NT2/D1 (cell line): ENCODE measurements around the gene TMEM43.
"Not testable (repeated sequence)": the region's sequence is repeated elsewhere in the genome, so short reads cannot be mapped to it uniquely, and the experiment has no call there.

Experiments used
- DNase-seq: peaks from one replicate; pipeline ENCODE4 v3.0.0-alpha.2; 2011; ENCODE audit warnings: low read depth, low spot score
- H3K27me3 ChIP-seq: 2 replicates; pipeline ENCODE4 v1.6.0; 2011; ENCODE audit warnings: mild to moderate bottlenecking; ENCODE audit not compliant: insufficient read length, insufficient read depth
- H3K36me3 ChIP-seq: 2 replicates; pipeline ENCODE4 v1.6.1; 2011; ENCODE audit warnings: mild to moderate bottlenecking, low read length, mixed read lengths; ENCODE audit not compliant: insufficient read depth, insufficient read length
- H3K4me1 ChIP-seq: 2 replicates; pipeline ENCODE4 v1.5.1; 2011; ENCODE audit not compliant: insufficient read depth, insufficient read length
- H3K4me3 ChIP-seq: 2 replicates; pipeline ENCODE4 v1.5.1; 2011; ENCODE audit warnings: low read depth; ENCODE audit not compliant: insufficient read length
- H3K9ac ChIP-seq: 2 replicates; pipeline ENCODE4 v1.6.0; 2011; ENCODE audit warnings: low read depth; ENCODE audit not compliant: insufficient read length
- H3K9me3 ChIP-seq: 2 replicates; pipeline ENCODE4 v1.5.1; 2011; ENCODE audit warnings: mild to moderate bottlenecking, low read length; ENCODE audit not compliant: insufficient read depth
- SUZ12 ChIP-seq: IDR thresholded peaks from 2 replicates; pipeline ENCODE4 v1.6.1; 2011; ENCODE audit not compliant: insufficient read length, insufficient read depth; ENCODE audit errors: extremely low read depth
- YY1 ChIP-seq: IDR thresholded peaks from 2 replicates; pipeline ENCODE4 v1.6.1; 2011; ENCODE audit not compliant: insufficient read length, insufficient read depth
- ZNF274 ChIP-seq: IDR thresholded peaks from 2 replicates; pipeline ENCODE4 v1.6.1; 2011; ENCODE audit warnings: mild to moderate bottlenecking, low read depth, low read length

Gene TMEM43, protein sequence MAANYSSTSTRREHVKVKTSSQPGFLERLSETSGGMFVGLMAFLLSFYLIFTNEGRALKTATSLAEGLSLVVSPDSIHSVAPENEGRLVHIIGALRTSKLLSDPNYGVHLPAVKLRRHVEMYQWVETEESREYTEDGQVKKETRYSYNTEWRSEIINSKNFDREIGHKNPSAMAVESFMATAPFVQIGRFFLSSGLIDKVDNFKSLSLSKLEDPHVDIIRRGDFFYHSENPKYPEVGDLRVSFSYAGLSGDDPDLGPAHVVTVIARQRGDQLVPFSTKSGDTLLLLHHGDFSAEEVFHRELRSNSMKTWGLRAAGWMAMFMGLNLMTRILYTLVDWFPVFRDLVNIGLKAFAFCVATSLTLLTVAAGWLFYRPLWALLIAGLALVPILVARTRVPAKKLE

DNA sequence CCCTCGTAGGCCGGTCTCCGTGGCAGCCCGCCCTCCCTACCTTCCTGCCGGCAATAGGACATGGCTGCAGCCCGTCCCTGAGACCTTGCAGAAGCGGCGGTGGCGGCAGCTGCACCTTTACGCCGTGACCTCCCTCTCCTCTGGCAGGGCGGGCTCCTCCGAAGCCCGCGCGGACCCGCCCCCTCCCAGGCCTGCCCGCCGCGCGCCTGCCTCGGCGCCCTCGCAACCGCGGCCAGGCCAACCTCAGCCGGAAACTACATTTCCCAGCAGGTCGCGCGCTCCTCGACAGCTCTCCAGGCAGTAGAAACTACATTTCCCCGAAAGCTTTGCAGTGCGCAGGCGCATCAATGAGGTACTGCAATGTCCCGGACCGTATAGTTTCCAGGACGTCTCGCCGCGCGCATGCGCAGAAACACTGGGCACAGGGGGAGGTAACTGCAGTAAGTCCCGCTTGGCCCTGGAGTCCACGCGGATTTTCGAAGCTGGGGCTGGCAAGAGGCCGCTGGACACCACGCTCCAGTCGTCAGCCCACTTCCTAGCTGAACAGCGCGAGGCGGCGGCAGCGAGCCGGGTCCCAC lies at the start of gene TMEM43, which contains the start of gene CHCHD4:
TSS of gene TMEM43 (plus strand) at position 438 of the 578 bp plus-strand sequence. CDS start 142 bp downstream, outside the sequence.
TSS of gene CHCHD4 (minus strand) at position 256 of the 578 bp plus-strand sequence. CDS start at position 62, 194 bp downstream.
- Histone ChIP-seq H3K9me3 (peaks cover 37% of the 10 kb centered on the region), H3K36me3 (peaks cover 67% of the 10 kb centered on the region), H3K4me3 (peak within 1 kb of the TSS; percentile 97), H3K4me1 (peaks cover 5% of the 10 kb centered on the region), H3K27me3 (no peaks in the 10 kb centered on the region), H3K9ac (peak within 1 kb of the TSS; percentile 97)
- peak; percentile 98 for DNase-seq
- TF ChIP-seq YY1 = no peak
- TF ChIP-seq ZNF274 = no peak
- TF ChIP-seq SUZ12 = no peak

DNA sequence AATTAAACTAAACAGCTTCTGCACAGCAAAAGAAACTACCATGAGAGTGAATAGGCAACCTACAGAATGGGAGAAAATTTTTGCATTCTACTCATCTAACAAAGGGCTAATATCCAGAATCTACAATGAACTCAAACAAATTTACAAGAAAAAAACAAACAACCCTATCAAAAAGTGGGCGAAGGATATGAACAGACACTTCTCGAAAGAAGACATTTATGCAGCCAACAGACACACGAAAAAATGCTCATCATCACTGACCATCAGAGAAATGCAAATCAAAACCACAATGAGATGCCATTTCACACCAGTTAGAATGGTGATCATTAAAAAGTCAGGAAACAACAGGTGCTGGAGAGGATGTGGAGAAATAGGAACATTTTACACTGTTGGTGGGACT lies 49.6 kb upstream of the TMEM43 start:
- H3K9ac ChIP-seq, H3K36me3 ChIP-seq, H3K4me3 ChIP-seq, H3K4me1 ChIP-seq, H3K27me3 ChIP-seq, DNase-seq: not testable (repeated sequence)
- H3K9me3 ChIP-seq = peaks cover 27% of the 10 kb centered on the region

DNA sequence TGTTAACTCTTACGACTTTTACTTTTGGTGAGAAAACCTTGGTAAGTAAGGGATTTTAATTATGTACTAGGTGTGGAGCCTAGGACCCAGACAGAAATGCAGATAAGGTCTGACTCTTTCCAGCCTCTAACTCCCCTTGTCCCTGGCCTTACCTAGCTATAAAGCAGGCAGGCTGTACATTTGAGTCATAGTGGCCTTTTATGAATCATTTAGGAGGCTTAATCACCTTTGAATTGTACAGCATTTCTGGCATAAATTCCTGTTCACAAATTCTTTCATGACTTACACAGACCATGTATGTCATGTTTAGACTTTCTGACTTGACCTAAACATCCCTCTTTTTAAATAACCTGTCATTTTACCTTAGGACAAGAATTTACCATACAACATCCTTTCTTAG lies 47.5 kb upstream of the TMEM43 start:
- TF ChIP-seq SUZ12 = no peak
- TF ChIP-seq YY1 = no peak
- no peak for TF ChIP-seq ZNF274
- no peak overlapping the region for H3K4me3 ChIP-seq

DNA sequence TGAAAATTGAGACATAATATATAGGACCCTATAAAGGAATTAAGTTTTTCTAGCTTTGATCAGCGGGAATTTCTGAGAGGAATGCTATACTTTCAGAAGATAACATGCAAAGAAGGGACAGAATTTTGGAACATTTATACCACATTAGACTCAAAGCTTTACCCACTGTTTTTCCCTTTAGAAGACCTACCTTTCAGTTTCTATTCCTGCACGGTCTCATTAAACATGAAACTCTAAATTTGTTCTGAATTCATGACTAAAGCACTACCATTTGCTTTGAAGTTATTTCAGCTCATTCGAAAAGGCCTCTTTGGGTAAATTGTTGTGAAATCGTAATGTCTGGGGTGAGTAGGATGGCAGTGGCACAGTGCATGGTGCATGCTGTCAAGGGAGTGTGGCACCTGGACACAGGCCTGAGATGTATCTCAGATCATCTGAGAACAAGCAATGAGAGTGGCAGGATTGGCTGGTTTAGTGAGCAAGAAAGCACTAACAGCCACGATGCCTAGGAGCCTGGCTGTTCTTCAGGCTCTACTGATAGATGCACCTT lies 42.7 kb upstream of the TMEM43 start:
- H3K27me3 ChIP-seq = no peaks in the 10 kb centered on the region
- H3K4me3 ChIP-seq = no peak overlapping the region
- H3K9ac ChIP-seq = no peak overlapping the region
- DNase-seq = no peak
- H3K4me1 ChIP-seq = no peaks in the 10 kb centered on the region
- H3K36me3 ChIP-seq = no peaks in the 10 kb centered on the region
- no peak for TF ChIP-seq SUZ12
- TF ChIP-seq YY1 = no peak
- TF ChIP-seq ZNF274 = no peak
- H3K9me3 ChIP-seq = peaks cover 26% of the 10 kb centered on the region

More for the DNA sequence above, 47.5 kb upstream of the TMEM43 start:
- DNase-seq = no peak
- Histone ChIP-seq H3K9ac (no peak overlapping the region), H3K27me3 (no peaks in the 10 kb centered on the region), H3K36me3 (no peaks in the 10 kb centered on the region), H3K9me3 (peaks cover 31% of the 10 kb centered on the region), H3K4me1 (no peaks in the 10 kb centered on the region)

DNA sequence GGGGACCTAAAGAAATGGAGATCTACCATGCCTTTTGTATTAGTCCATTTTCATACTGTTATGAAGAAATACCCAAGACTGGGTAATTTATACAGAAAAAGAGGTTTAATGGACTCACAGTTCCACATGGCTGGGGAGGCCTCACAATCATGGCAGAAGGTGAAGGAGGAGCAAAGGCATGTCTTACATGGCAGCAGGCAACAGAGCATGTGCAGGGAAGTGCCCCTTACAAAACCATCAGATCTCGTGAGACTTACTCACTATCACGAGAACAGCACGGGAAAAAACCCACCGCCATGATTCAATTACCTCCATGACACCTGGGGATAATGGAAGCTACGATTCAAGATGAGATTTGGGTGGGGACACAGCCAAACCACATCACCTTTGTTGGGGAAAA lies 37.4 kb upstream of the TMEM43 start:
- not testable (repeated sequence) for H3K4me1 ChIP-seq, H3K9ac ChIP-seq, H3K27me3 ChIP-seq, H3K36me3 ChIP-seq, DNase-seq, H3K4me3 ChIP-seq
- H3K9me3 ChIP-seq = peaks cover 21% of the 10 kb centered on the region

DNA sequence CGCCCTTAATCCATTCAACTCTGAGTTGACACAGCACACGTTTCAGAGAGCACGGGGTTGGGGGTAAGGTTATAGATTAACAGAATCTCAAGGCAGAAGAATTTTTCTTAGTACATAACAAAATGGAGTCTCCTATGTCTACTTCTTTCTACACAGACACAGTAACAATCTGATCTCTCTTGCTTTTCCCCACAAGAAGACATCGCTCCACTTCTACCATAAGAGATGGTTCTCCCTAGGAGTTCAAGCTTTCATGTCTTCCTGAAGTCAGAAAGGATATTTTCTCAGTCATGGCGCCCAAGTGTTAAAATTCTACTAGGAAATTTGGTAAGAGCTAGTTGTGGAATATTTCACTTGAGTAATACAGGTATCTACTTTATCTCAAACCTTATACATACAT lies 32.9 kb upstream of the TMEM43 start:
- H3K36me3 ChIP-seq, H3K27me3 ChIP-seq, DNase-seq, H3K4me3 ChIP-seq, H3K9ac ChIP-seq, H3K4me1 ChIP-seq: not testable (repeated sequence)
- H3K9me3 ChIP-seq = peaks cover 19% of the 10 kb centered on the region

DNA sequence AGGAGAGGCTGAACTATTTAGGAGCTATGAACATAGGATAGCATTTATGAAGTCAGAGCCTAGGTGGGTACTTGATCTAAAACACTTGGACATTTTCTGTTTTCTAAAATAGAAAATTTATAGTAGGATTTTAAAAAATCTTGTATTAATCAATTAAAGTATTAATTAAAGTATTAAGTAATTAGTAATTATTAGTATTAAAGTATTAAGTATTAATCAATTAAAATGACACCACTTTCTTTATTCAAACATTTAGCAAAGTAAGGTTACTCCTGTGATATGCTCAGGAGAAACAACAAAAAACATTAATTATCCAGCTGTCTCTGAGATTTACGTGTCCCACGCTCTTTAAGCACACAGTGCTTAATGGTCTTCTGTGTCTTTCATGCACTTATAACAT lies 32.4 kb upstream of the TMEM43 start:
- Histone ChIP-seq H3K36me3 (no peaks in the 10 kb centered on the region), H3K9ac (no peak overlapping the region), H3K27me3 (no peaks in the 10 kb centered on the region), H3K4me3 (no peak overlapping the region), H3K4me1 (no peaks in the 10 kb centered on the region), H3K9me3 (peaks cover 14% of the 10 kb centered on the region)
- no peak for DNase-seq
- TF ChIP-seq YY1 = no peak
- TF ChIP-seq SUZ12 = no peak
- no peak for TF ChIP-seq ZNF274
